ENCODE results near the gene MYZAP.

DNA sequence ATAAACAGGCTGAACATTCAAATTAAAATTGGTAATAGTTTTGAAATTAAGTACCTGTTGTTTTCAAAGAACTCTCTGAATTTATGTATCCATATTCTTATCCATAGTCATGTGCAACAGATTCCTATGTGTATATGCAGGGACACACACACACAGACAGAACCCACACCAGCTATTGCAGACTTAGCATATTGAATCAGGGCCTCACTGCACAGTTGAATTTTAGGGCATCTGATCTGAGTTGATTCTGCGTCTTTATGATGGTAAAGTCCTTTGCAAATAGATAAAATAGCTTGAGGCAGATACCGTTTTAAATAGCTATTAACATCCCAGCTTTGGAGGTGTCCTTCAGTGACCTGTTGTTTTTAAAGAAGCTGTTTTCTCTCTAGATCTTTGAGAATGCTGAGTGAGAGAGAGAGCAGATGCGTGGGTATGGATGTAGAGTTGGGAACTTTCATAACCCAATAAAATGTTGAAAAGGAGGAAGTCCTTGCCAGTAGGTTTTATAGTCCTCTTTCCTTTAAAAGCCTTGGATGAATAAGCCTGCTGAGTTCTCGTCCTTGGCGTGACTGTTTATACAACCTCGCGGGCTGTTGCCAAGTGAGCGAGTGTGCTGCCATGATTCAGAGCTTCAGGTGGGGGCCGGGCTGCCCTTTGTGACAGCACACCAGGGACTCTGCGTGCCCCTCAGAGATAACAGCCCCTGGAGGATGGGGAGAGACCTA lies 18.3 kb downstream of the MYZAP start:
- TF ChIP-seq, protein P1, sequence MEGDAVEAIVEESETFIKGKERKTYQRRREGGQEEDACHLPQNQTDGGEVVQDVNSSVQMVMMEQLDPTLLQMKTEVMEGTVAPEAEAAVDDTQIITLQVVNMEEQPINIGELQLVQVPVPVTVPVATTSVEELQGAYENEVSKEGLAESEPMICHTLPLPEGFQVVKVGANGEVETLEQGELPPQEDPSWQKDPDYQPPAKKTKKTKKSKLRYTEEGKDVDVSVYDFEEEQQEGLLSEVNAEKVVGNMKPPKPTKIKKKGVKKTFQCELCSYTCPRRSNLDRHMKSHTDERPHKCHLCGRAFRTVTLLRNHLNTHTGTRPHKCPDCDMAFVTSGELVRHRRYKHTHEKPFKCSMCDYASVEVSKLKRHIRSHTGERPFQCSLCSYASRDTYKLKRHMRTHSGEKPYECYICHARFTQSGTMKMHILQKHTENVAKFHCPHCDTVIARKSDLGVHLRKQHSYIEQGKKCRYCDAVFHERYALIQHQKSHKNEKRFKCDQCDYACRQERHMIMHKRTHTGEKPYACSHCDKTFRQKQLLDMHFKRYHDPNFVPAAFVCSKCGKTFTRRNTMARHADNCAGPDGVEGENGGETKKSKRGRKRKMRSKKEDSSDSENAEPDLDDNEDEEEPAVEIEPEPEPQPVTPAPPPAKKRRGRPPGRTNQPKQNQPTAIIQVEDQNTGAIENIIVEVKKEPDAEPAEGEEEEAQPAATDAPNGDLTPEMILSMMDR (conservative IDR thresholded peaks at IDR 0.05; ENCODE audit: low read depth, low read length), result no peak
- TF ChIP-seq EZH2 (IDR thresholded peaks at IDR 0.05; ENCODE audit: low read length, unreplicated experiment) (no peak), EZH2phosphoT487 (IDR thresholded peaks at IDR 0.05; ENCODE audit: borderline replicate concordance, low read length) (no peak)

Data from PC-3 (cell line).